ENCODE results near the gene TBC1D2. TPM values are rescaled to one million over a fixed set of nuclear protein-coding genes. Genes with fewer than 3 reads are reported as not detected.

The TBC1D2 gene
- total RNA-seq, 1 donor from 2014 or later: 16.7 TPM

GRCh38 chr9:98241357-98242300, 13.8 kb downstream of the TBC1D2 start:
- DNase-seq (ENCODE audit: low spot score): no peak

- no peak for DNase-seq (ENCODE audit: low spot score)
Measured at GRCh38 chr9:98240475-98240874, 15.0 kb downstream of the TBC1D2 start.

- no peak for DNase-seq (ENCODE audit: low spot score)
Measured at GRCh38 chr9:98236901-98237487, 18.5 kb downstream of the TBC1D2 start.

- no peak for DNase-seq (ENCODE audit: low spot score)
Measured at GRCh38 chr9:98235126-98235525, 20.3 kb downstream of the TBC1D2 start.

- DNase-seq (ENCODE audit: low spot score): no peak
Measured at GRCh38 chr9:98234245-98234825, 21.1 kb downstream of the TBC1D2 start.

GRCh38 chr9:98232926-98233325, 22.5 kb downstream of the TBC1D2 start:
- DNase-seq (ENCODE audit: low spot score): no peak

GRCh38 chr9:98231770-98232478, 23.5 kb downstream of the TBC1D2 start:
- DNase-seq (ENCODE audit: low spot score): no peak

- no peak for DNase-seq (ENCODE audit: low spot score)
Measured at GRCh38 chr9:98230789-98231188, 24.7 kb downstream of the TBC1D2 start.

GRCh38 chr9:98230304-98230703, 25.1 kb downstream of the TBC1D2 start:
- DNase-seq (ENCODE audit: low spot score): no peak

GRCh38 chr9:98229620-98230019, 25.8 kb downstream of the TBC1D2 start:
- DNase-seq (ENCODE audit: low spot score): no peak

- no peak for DNase-seq (ENCODE audit: low spot score)
Measured at GRCh38 chr9:98229090-98229395, 26.4 kb downstream of the TBC1D2 start.

GRCh38 chr9:98228392-98229089, 26.9 kb downstream of the TBC1D2 start:
- peak; percentile 26 for DNase-seq (ENCODE audit: low spot score)

GRCh38 chr9:98227883-98228282, 27.6 kb downstream of the TBC1D2 start:
- DNase-seq (ENCODE audit: low spot score): no peak

GRCh38 chr9:98226957-98227356, 28.5 kb downstream of the TBC1D2 start:
- no peak for DNase-seq (ENCODE audit: low spot score)

- DNase-seq (ENCODE audit: low spot score): no peak
Measured at GRCh38 chr9:98226516-98226915, 28.9 kb downstream of the TBC1D2 start.

GRCh38 chr9:98225015-98225442, 30.4 kb downstream of the TBC1D2 start:
- DNase-seq (ENCODE audit: low spot score): no peak

- no peak for DNase-seq (ENCODE audit: low spot score)
Measured at GRCh38 chr9:98222885-98223691, 32.4 kb downstream of the TBC1D2 start.

- DNase-seq (ENCODE audit: low spot score): no peak
Measured at GRCh38 chr9:98220911-98221310, 34.5 kb downstream of the TBC1D2 start.

GRCh38 chr9:98219794-98220370, 35.6 kb downstream of the TBC1D2 start:
- DNase-seq (ENCODE audit: low spot score): no peak

GRCh38 chr9:98219364-98219716, 36.1 kb downstream of the TBC1D2 start:
- no peak for DNase-seq (ENCODE audit: low spot score)

All from mucosa of gallbladder (tissue), 1 donor.